Measurements from ENCODE around the gene FXYD3.

FXYD3 gene

GRCh38 chr19:35115177-35115951 lies at the start of gene FXYD3:
TSS of gene FXYD3 (plus strand) at chr19:35115823. CDS start at chr19:35119377, 3,554 bp downstream.
- DNase-seq (ENCODE audit: low read depth) = no peak

DNA sequence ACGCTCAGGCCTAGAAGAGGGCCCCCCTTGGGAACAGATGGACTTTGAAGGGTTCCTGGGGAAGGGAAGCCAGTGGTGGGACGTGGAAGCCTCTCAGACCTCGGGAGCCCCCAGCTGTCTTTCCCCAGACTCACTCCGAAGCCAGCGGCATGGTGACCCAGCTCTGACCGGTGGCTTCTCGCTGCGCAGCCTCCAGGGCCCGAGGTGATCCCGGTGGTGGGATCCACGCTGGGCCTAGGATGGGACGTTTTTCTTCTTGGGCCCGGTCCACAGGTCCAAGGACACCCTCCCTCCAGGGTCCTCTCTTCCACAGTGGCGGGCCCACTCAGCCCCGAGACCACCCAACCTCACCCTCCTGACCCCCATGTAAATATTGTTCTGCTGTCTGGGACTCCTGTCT lies 49.5 kb upstream of the FXYD3 start:
- no peak for DNase-seq (ENCODE audit: low read depth)

DNA sequence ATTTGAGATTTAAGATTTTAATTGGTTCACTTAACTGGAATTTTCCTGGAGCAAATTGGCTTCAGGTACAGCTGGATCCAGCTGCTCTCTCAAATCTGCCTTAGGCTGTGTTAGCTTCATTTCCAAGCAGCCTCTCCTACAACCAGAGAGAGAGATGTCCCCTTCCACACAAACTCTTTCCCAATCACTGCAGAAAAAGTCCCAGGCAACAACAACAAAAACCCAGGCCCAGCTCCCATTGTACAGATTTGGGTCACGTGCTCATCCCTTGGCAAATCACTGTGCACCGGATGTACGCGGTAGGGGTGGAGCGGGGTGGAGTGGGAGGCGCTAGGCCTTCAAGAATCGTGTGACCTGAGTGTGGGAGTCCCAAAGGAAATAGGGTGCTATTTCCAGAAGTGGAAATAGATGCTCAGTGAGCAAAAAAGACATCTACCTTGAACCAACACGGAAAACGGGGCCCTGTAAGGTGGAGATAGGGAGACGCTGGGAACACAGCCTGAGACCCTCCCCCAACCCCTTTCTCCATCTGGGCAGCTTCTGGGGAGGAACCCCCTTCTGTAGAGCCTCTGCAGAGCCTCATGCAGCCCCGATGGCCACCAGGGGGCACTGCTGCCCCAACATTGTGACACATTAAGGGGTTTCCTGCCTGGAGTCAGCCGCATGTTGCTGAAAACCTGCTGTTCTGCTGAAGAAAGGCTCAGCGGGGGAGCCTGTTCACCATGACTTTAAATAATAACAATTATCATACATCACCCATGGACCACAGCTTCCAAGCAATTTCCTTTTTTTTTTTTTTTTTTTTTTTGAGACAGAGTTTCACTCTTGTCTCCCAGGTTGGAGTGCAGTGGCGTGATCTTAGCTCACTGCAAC lies 48.7 kb upstream of the FXYD3 start:
- DNase-seq (ENCODE audit: low read depth) = peak; percentile 81

DNA sequence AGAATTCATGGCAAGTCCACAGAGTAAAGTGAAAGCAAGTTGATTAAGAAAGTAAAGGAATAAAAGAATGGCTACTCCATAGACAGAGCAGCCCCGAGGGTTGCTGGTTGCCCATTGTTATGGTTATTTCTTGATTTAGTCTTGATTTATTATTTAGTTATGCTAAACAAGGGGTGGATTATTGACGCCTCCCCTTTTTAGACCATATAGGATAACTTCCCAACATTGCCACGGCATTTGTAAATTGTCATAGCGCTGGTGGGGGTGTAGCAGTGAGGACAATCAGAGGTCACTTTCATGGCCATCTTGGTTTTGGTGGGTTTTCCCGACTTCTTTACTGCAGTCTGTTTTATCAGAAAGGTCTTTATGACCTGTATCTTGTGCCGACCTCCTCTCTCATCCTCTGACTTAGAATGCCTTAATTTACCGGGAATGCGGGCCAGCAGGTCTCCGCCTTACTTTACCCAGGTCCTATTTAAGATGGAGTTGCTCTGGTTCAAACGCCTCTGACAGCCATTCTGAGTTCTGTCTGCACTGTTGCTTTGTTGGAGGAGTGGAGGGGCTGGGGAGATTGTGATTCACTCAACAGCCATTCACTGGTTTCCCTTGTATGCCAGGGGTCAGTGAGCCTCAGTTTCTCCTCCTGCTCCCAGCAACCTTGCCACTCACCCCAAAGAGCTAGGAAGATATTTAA lies 46.5 kb upstream of the FXYD3 start:
- no peak for DNase-seq (ENCODE audit: low read depth)

DNA sequence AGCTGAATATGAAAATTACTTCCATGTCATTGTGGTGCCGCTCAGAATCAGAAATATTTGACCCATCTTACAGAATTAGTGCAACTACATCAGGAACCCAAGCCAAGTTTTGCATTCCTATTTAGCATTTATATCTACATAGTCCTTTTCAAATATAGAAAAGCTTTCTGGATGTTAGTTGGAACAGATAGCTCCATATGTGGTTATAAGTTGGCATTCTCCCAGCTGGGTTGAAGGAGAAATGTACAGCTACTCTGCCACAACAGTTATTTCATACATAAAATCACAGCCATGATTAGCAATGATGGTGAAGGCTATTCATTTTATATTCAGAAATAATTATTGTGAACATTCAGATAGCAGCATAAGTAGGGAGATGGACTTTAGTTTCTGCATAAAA lies 45.9 kb upstream of the FXYD3 start:
- no peak for DNase-seq (ENCODE audit: low read depth)

DNA sequence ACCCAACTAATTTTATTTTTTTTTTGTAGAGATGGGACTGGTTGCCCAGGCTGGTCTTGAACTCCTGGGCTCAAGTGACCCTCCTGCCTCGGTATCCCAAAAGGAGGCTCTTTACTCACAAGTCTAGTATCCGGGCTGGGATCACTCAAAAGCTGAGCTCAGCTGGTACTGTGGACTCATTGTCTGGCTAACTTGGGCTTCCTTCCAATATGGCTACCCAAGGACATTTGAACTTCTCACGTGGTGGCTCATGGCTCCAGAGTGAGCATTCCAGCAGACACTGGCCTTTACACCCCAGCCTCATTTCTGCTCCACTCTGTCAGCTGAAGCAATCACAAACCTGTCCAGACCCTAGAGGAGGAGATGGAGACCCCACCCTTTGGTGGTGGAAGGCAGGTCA lies 45.2 kb upstream of the FXYD3 start:
- DNase-seq (ENCODE audit: low read depth) = no peak

- no peak for DNase-seq (ENCODE audit: low read depth)
Measured at GRCh38 chr19:35073516-35073915, 42.1 kb upstream of the FXYD3 start.

DNA sequence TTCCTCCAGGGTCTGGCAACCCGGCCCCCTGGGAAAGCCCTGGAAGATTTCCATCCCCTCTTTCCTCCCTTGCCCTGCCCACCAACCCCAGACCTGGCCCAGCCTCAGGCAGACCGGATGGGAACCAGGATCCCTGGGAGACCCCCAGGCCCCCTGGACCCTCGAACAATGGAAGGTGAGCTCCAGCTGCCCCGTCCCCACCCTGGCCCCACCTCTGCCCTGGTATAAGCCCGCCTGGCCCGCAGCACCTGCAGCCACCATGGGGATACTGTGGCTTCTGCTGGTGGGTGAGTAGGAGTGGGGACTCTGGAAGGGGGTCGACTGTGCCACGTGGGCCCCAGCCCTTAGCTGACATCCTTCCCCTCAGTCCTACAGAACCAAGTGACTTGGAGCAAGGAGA lies 41.7 kb upstream of the FXYD3 start:
- no peak for DNase-seq (ENCODE audit: low read depth)

DNA sequence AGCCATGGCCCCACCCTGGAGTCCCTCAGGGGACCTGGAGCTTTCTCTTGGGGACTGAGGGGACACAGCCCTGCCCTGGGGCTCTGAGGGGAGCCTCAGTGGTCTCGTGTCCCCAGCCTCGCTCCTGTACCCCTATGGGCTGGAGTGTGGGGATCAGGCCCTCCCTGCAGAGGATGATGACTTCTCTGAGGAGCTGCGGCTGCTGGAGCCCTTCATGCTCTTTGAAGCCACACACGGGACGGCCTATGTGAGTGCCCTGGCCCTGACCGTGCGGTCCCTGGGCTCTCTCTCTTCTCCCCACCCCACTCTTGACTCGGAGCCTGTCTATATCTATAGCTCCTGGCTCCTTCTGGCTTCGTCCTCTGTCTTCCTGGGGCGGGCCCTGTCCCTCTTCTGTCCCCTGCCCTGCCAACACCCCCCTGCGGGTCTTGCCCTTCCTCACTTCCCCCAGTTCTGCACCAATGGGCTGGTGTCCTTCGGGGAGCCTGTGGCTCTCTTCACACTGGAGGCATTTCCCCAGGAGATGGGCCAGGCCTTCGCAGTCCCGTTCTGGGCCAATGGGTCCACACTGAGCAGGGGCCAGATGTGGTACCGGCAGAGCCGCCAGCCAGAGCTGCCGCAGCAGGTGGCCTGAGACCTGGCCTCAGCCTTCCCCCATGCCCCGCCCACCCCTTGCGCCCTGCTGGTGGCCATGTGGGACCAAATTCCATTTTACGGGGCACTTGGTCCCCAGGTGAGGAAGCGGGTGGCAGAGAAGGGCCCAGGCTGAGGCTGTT lies 41.0 kb upstream of the FXYD3 start:
- no peak for DNase-seq (ENCODE audit: low read depth)

DNA sequence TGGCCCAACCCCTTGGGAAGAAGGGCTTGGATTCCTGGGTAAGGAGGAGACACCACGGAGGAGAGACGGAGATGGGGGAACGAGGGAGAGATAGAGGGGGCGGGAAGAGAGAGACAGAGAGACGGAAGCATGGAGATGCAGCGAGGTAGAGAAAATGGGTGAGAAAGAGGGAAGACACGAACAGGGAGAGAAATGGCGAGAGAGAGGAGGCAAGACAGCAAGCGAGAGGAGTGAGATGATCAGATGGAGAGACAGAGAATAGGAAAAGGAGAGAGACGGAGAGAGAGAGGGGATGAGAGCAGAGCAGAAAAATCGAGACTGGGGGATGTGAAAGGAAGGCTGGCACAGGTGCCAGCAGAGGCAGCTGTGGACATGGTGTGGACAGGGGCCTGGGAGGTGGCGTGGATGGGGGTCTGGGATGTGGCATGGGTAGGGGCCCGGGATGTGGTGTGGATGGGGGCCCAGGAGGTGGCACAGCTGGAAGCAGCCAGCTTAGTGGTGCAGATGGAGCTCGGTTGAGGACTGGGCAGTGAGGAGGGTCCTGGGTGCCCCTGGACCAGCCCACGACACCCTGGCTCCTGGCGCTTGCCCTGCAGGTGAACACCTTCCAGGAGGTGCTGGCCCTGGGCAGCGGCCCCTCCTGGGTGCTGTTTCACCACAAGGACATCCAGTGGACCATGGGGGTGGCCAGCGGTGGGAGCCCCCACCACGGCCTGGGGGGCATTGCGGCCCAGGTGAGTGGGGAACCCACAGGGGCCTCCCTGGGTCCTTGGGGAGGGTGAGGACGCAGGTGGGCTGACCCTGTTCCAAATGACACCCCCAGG lies 40.2 kb upstream of the FXYD3 start:
- no peak for DNase-seq (ENCODE audit: low read depth)

DNA sequence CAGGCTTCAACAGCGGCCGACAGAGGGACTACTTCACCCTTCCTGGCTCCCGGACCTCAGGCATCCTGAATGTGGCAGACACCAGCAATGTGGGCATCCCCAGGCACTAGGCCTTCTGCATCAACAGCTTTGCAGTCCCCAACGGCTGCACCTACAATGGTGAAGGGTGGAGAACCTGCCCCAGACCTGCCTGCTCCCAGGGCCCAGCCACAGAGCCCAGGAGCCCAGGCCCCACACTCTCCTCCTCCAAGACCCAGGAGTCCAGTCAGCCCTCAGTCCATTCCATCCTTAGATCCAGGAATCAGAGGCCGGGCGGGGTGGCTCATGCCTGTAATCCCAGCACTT lies 39.6 kb upstream of the FXYD3 start:
- no peak for DNase-seq (ENCODE audit: low read depth)

DNA sequence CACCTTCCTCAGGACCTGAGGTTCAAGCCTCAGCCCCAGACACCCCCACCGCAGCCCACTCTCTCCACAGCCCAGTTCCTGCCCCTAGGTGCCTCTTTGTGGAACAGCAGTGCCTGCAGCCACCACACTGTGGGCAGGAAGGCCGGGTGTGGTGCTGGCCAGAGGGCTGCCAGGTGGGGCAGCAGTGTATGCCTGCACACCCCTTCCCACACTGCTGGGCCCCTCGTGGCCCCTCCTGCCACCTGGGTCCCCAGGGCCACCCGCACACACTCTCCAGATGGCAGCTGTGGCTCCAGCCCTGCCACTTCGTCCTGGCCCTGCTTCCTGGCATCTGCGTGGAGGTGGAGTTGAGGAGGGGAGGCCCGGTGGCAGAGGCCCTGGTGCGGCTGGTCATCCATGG lies 39.0 kb upstream of the FXYD3 start:
- DNase-seq (ENCODE audit: low read depth) = no peak

- no peak for DNase-seq (ENCODE audit: low read depth)
Measured at GRCh38 chr19:35077411-35078223, 38.0 kb upstream of the FXYD3 start.

DNA sequence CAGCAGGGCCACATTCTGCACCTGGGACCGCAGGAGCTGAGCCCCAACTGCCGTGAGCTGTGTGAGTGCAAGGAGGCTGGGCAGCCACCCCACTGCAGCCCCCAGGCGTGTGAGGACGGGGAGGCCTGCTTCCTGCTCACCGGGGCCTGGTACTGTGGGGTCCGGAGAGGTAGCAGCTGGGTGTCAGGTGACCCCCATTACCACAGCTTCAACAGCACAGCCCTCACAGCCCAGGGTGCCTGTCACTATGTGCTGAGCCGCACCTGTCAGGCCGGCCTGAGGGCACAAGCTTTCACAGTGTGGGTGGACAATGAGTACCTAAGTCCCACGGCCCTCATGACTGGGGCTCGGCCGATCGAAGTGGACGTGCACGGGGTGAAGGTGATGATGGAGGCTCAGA lies 35.8 kb upstream of the FXYD3 start:
- DNase-seq (ENCODE audit: low read depth) = no peak

DNA sequence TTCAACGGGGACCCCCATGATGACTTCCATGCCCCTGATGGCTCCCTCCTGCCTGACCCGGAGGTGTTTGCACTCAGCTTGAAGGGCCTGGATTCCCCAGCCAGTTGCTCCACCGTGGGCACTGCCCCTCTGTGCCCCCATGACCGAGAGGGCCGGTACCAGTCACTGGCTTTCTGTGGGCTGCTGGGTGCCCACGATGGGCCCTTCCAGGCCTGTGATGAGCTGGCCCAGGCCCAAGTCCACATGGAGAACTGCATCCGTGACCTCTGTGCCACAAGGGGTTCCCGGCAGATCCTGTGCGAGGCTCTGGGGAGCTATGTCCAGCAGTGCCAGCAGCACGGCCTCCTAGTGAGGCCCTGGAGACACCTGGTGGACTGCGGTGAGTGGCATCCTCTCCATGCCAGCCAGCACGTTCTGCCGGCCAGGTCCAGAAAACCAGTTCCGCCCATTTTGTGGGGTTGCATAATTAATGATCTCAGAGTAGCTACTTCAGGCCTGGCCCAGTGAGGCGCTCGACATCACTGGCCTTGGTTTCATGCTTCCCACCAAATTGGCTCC lies 34.9 kb upstream of the FXYD3 start:
- DNase-seq (ENCODE audit: low read depth) = no peak

DNA sequence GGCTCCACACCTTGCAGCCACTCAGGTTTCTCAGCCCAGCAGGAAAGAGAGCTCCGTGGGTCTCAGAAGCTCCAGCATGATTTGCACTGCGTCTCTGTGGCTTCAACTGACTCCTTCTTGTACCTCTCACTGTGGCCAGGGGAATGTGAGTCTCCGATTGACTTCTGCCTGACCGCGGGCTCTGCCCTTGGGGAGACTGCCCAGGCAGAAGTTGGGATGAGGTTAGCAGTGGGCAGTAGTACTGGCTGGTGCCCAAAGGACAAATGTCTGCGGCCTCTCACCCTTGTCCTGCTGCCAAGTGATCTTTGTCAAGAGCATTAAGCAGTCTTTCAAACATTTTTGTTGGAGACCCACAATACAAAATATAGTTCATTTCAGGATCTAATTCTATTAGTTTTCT lies 34.4 kb upstream of the FXYD3 start:
- DNase-seq (ENCODE audit: low read depth) = no peak

DNA sequence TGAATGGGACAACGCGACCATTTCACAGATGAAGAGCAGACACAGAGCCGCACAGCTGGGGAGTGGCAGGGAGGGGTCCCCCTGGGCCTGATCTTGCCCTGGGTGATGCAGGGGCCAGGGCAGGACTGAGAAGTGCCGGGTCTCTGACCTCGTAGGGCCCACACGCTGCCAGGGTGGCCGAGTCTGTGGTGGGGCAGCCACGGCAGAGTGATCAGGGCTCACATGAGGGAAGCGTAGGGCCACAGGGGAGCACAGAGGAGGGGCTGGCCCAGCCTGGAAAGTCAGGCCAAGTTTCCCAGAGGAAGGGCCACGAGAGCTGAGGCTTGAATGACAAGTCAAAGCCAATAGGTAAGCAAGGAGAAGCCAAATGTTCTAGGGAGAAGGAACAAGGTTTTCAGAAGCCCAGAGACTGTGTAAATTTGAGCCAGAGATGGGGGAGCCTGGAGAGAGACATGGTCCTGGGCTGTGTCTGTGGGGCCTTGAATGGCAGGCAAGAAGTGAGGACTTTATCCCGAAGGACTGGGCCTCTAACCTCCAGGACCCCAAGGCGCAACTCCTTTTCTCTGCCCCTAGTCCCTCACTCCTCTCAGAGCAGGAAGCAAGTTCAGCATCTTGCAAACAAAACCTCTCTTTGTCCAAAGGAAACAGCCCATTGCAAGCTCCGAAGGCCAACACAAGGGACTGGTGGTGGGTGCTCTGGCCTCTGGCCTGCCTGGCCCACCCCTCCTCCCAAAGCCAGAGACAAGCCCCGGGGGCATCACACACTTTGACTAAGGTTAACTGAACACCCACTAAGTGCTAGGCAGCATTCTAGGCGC lies 31.7 kb upstream of the FXYD3 start:
- DNase-seq (ENCODE audit: low read depth) = no peak

DNA sequence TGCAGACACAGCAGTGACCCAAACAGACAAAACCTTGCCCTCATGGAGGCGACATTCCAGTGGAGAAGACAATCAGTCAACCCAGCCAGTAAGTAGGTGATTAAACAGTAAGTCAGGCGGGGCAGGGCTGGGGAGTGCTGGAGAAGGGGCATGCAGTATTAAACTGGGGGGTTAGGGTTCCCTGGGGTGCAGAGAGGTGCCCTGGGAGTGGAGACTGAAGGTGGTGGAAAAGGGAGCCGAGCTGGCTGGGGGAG lies 31.2 kb upstream of the FXYD3 start:
- no peak for DNase-seq (ENCODE audit: low read depth)

DNA sequence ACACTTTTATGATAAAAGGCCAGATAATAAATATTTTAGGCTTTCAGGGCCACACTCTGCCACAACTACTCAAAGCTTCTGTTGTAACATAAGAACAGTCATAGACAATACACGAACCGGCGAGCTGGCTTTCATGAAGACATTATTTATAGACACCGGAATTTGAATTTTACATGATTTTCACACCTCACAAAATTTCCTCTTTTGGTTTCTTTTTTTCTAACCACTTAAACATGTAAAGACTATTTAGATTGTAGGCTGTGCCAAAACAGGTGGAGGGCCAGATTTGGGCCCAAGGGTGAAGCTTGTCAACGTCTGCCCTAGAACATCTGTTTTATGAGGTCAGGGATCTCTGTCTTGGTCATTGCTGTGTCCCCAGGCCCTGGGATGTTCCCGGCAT lies 29.7 kb upstream of the FXYD3 start:
- DNase-seq (ENCODE audit: low read depth) = no peak

DNA sequence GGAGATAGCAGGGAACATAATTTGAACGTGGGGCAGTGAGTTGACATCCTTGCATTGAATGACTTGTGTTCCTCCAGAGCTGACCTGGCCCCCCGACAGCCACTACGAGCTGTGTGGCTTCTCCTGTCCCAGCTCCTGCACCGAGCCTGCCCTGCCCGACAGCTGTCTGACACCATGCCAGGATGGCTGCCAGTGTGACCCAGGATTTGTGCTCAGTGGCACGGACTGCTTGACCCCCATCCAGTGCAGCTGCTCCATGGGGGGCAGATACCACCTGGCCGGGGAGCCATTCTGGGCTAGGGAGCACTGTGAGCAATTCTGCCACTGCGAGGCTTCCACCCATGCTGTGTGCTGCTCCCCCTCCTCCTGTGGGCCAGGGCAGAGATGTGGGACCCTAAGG lies 29.2 kb upstream of the FXYD3 start:
- no peak for DNase-seq (ENCODE audit: low read depth)
